Esophagus muscularis mucosa (tissue), 4 donors: ENCODE data around the gene IKZF3. TPM values are rescaled to one million over a fixed set of nuclear protein-coding genes. Genes with fewer than 3 reads are reported as not detected.

ENCODE experiments used
- DNase-seq: peaks from one replicate; pipeline ENCODE4 v3.0.0-alpha.2; 2017; ENCODE audit errors: extremely low spot score
- H3K27ac ChIP-seq, 4 donors: fragments of 200-600 bp; sonication (generic); replicated peaks in 1 of 4; 1 replicate in 3 of 4; 2 replicates in 1 of 4; pipeline ENCODE4 v1.5.1; 2016 to 2019; ENCODE audit warnings: mild to moderate bottlenecking in 1 of 4
- H3K27me3 ChIP-seq, 4 donors: fragments of 200-600 bp; sonication (generic); one replicate each; pipeline versions ENCODE4 v1.5.1 to v1.6.0; 2016 to 2019
- H3K36me3 ChIP-seq, 4 donors: fragments of 200-600 bp; sonication (generic); one replicate each; pipeline ENCODE4 v1.5.1; 2016 to 2019
- H3K4me1 ChIP-seq, 4 donors: fragments of 200-600 bp; sonication (generic); one replicate each; pipeline ENCODE4 v1.5.1; 2016 to 2019
- H3K4me3 ChIP-seq, 4 donors: fragments of 200-600 bp; sonication (generic); 1 replicate in 2 of 4; 2 replicates in 2 of 4; pipeline ENCODE4 v1.5.1; 2016 to 2019; ENCODE audit warnings: mild to moderate bottlenecking in 4 of 4, moderate library complexity in 1 of 4
- H3K9me3 ChIP-seq, 4 donors: fragments of 200-600 bp; sonication (generic); 1 replicate in 3 of 4; 2 replicates in 1 of 4; pipeline ENCODE4 v1.5.1; 2016 to 2019
- EP300 ChIP-seq: sonication (generic); formaldehyde crosslinking; IDR thresholded peaks from one replicate; pipeline ENCODE4 v1.6.1; 2017; ENCODE audit warnings: antibody characterized with exemption
- POLR2A ChIP-seq: fragments of 450-650 bp; IDR thresholded peaks from one replicate; pipeline ENCODE4 v1.6.1; 2017; ENCODE audit warnings: antibody characterized with exemption, moderate library complexity, mild to moderate bottlenecking, low read depth
- POLR2AphosphoS5 ChIP-seq, 2 donors: sonication (generic); formaldehyde crosslinking; IDR thresholded peaks; one replicate each; pipeline ENCODE4 v1.6.1; 2017; ENCODE audit warnings: antibody characterized with exemption in 2 of 2
- WGBS: methylation state at CpG from one replicate; pipeline ENCODE4 v1.1.5; 2018; 5-methylcytosine and 5-hydroxymethylcytosine counted together
- intact Hi-C: fragments of 100-400 bp; cut with DNase I; formaldehyde crosslinking; loops from one replicate; pipeline ENCODE4 v1.15.1; 2023
- total RNA-seq, 4 donors: library from RNA; depleted of rRNA; stranded (reverse); fragments of >200 nt; gene quantifications; one replicate each; pipeline versions ENCODE4 v1.1.0 to v1.2.1, GENCODE V29; 2016
- TF ChIP-seq, protein P1 (sequence below), 3 experiments: fragments of 200-600 bp in 2 of 3; fragments of 450-650 bp in 1 of 3; sonication (generic) in 2 of 3; IDR thresholded peaks; one replicate each; pipeline ENCODE4 v1.5.1; 2017 to 2019; ENCODE audit warnings: antibody characterized with exemption in 3 of 3, mild to moderate bottlenecking in 2 of 3, moderate library complexity in 1 of 3

IKZF3 gene
- total RNA-seq, 4 donors from 2014 or later = 0.83 to 3.8 (median 1.3) TPM

DNA sequence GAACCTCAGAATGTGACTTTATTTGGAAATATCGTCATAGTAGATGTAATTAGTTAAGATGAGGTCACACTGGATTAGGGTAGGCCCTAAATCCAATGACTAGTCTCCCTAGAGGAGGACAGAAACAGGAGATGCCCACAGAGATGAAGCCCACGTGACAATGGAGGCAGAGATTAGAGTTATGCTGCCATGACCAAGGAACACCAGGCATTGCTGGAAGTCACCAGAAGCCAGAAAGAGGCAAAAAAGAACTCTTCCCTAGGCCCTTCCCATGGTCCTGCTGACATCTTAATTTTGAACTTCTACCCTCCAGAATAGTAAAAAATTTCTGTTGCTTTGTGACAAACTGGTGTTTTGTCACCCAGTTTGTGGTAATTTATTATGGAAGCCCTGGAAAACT is 49.6 kb downstream of the IKZF3 start:
- Histone ChIP-seq H3K4me3 (no peak overlapping the region), H3K4me1 (no peaks in the 10 kb centered on the region), H3K9me3 (no peaks in the 10 kb centered on the region), H3K27ac (no peak overlapping the region), H3K36me3 (no peaks in the 10 kb centered on the region), H3K27me3 (peaks cover 0 to 23% (median 0%) of the 10 kb centered on the region in 4 donors)
- DNase-seq = no peak
- WGBS = 76% methylated on average over 2 of the region's 2 CpGs
- intact Hi-C loops = no loop called here
- TF ChIP-seq POLR2AphosphoS5 (IDR thresholded peaks at IDR 0.05) (no peak), POLR2A (no peak), EP300 (no peak)
- TF ChIP-seq, protein P1, sequence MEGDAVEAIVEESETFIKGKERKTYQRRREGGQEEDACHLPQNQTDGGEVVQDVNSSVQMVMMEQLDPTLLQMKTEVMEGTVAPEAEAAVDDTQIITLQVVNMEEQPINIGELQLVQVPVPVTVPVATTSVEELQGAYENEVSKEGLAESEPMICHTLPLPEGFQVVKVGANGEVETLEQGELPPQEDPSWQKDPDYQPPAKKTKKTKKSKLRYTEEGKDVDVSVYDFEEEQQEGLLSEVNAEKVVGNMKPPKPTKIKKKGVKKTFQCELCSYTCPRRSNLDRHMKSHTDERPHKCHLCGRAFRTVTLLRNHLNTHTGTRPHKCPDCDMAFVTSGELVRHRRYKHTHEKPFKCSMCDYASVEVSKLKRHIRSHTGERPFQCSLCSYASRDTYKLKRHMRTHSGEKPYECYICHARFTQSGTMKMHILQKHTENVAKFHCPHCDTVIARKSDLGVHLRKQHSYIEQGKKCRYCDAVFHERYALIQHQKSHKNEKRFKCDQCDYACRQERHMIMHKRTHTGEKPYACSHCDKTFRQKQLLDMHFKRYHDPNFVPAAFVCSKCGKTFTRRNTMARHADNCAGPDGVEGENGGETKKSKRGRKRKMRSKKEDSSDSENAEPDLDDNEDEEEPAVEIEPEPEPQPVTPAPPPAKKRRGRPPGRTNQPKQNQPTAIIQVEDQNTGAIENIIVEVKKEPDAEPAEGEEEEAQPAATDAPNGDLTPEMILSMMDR (IDR thresholded peaks at IDR 0.05) = no peak

DNA sequence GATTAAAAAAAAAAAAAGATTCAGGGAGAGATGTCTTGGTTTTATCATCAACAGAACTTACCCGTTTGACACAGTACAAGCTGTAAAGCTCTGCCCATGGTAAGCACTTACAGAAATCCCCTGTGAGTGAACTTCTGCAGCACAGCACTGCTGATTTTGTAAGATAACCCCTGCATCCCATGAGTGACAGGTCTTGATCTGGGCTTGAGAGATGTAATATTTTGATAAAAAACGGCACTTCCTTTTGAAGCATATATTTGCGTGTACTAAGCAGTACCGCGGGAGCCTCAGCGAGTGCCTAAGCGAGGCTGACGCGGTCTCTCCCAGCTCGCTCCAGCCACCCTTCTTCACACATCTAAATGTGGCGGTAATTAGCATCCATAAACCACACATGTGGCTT is 50.5 kb downstream of the IKZF3 start:
- intact Hi-C loops = no loop called here
- Histone ChIP-seq H3K4me1 (no peaks in the 10 kb centered on the region), H3K4me3 (no peak overlapping the region), H3K27me3 (peaks cover 0 to 19% (median 0%) of the 10 kb centered on the region in 4 donors), H3K36me3 (no peaks in the 10 kb centered on the region), H3K27ac (no peak overlapping the region), H3K9me3 (no peaks in the 10 kb centered on the region)
- WGBS = 80% methylated on average over 11 of the region's 11 CpGs
- DNase-seq = no peak
- no peak for TF ChIP-seq EP300
- no peak for TF ChIP-seq POLR2AphosphoS5 (IDR thresholded peaks at IDR 0.05)
- TF ChIP-seq, protein P1 (IDR thresholded peaks at IDR 0.05) = no peak
- no peak for TF ChIP-seq POLR2A

DNA sequence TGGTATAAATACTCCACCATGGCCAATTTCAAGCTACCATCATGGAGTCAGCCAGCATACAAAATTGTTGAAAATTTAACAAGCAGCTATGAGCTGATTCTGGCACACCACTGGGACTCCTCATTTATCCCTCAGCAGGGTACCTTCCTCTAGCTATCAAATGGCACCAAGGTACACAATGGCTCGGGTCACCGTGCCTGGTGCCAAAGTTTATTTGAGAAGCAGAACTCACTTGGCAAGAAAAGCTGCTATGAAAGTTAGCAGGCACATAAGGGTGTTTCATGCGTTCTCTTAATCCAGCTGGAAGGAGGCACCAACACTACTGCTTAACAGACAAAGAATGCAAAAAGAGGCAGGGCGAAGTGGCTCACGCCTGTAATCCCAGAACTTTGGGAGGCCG is 51.6 kb downstream of the IKZF3 start:
- no peaks in the 10 kb centered on the region for H3K36me3 ChIP-seq
- WGBS = 78% methylated on average over 6 of the region's 6 CpGs
- no peak overlapping the region for H3K4me3 ChIP-seq
- no peak overlapping the region for H3K27ac ChIP-seq
- no peaks in the 10 kb centered on the region for H3K4me1 ChIP-seq
- no peaks in the 10 kb centered on the region for H3K9me3 ChIP-seq
- no peak for DNase-seq
- intact Hi-C loops = no loop called here
- peaks cover 0 to 19% (median 0%) of the 10 kb centered on the region in 4 donors for H3K27me3 ChIP-seq
- no peak for TF ChIP-seq POLR2AphosphoS5 (IDR thresholded peaks at IDR 0.05)
- TF ChIP-seq, protein P1 (IDR thresholded peaks at IDR 0.05) = no peak
- TF ChIP-seq POLR2A = no peak
- TF ChIP-seq EP300 = no peak

DNA sequence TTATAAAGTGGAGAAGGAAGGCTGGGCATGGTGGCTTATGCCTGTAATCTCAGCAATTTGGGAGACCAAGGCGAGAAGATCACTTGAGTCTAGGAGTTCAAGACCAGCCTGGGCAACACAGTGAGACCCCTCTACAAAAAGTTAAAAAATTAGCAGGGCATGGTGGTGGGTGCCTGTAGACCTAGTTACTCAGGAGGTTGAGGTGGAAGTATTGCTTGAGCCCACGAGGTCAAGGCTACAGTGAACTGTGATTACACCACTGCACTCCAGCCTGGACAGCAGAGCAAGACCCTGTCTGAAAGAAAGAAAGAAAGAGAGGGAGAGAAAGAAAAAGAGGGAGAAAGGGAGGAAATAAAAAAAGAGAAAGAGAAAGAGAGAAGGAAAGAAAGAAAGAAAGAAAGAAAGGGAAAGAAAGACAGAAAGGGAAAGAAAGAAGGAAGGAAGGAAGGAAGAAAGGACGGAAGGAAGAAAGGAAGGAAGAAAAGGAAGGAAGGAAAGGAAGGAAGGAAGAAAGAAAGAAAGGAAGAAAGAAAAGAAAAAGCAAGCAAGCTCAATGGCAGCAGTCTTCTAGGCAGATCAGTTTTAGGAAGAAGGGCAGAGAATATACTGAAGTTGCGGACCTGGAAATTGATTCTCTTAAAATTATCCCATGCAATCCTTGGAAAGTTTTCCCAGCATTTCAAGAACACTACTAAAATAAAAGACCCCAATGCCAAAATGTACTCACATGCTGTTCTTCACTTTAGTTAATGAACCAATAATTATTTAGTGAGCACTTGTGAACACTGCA is 53.0 kb downstream of the IKZF3 start:
- Histone ChIP-seq H3K36me3 (no peaks in the 10 kb centered on the region), H3K27ac (no peak overlapping the region), H3K27me3 (peaks cover 0 to 19% (median 0%) of the 10 kb centered on the region in 4 donors), H3K4me3 (no peak overlapping the region), H3K4me1 (no peaks in the 10 kb centered on the region), H3K9me3 (no peaks in the 10 kb centered on the region)
- 74% methylated on average over 4 of the region's 4 CpGs for WGBS
- TF ChIP-seq POLR2A (no peak), EP300 (no peak), POLR2AphosphoS5 (IDR thresholded peaks at IDR 0.05) (no peak)
- TF ChIP-seq, protein P1 (IDR thresholded peaks at IDR 0.05) = no peak
- intact Hi-C loops = no loop called here
- DNase-seq = no peak
